HepG2 (cell line): ENCODE measurements around the gene SYVN1. TPM values are rescaled to one million over a fixed set of nuclear protein-coding genes. Genes with fewer than 3 reads are reported as not detected.

ENCODE experiments used
- ATF3 ChIP-seq: sonication (generic); formaldehyde crosslinking; IDR thresholded peaks from 2 replicates; pipeline ENCODE4 v1.4.0; 2020; ENCODE audit warnings: missing genetic modification reagents
- CHD2 ChIP-seq: IDR thresholded peaks from 2 replicates; pipeline ENCODE4 v1.6.1; 2011; ENCODE audit warnings: low read depth, low read length, improper control_type of control experiment
- DDIT3 ChIP-seq: sonication (generic); formaldehyde crosslinking; IDR thresholded peaks from 2 replicates; pipeline ENCODE4 v1.4.0; 2020; ENCODE audit warnings: mild to moderate bottlenecking, missing genetic modification reagents
- HNF1A ChIP-seq, 2 experiments: sonication (generic) in 1 of 2; formaldehyde crosslinking in 1 of 2; IDR thresholded peaks; 2 replicates each; pipeline versions ENCODE4 v1.4.0 to v1.6.1; 2016 to 2020; ENCODE audit warnings: borderline replicate concordance in 1 of 2, low read depth in 1 of 2, mild to moderate bottlenecking in 1 of 2, missing genetic modification reagents in 1 of 2
- HNF4G ChIP-seq, 2 experiments: sonication (generic) in 1 of 2; formaldehyde crosslinking in 1 of 2; IDR thresholded peaks; 2 replicates each; pipeline versions ENCODE4 v1.4.0 to v1.6.1; 2011 to 2020; ENCODE audit warnings: borderline replicate concordance in 2 of 2, low read depth in 2 of 2, mild to moderate bottlenecking in 2 of 2, low read length in 1 of 2, missing genetic modification reagents in 1 of 2, moderate library complexity in 1 of 2
- MIXL1 ChIP-seq: IDR thresholded peaks from 2 replicates; pipeline ENCODE4 v1.6.1; 2016
- NFATC3 ChIP-seq: sonication (generic); formaldehyde crosslinking; IDR thresholded peaks from 2 replicates; pipeline ENCODE4 v1.5.1; 2020; ENCODE audit warnings: mild to moderate bottlenecking, missing genetic modification reagents
- RBM22 ChIP-seq: fragments of 200-400 bp; formaldehyde crosslinking; optimal IDR thresholded peaks from 2 replicates; pipeline ENCODE3; 2017; ENCODE audit warnings: mild to moderate bottlenecking, low read length, moderate library complexity
- TARDBP ChIP-seq: sonication (generic); formaldehyde crosslinking; IDR thresholded peaks from 2 replicates; pipeline ENCODE4 v1.8.0; 2022; ENCODE audit warnings: mild to moderate bottlenecking, missing genetic modification reagents
- TFE3 ChIP-seq: IDR thresholded peaks from 2 replicates; pipeline ENCODE4 v1.6.1; 2016
- U2AF2 ChIP-seq: fragments of 200-400 bp; formaldehyde crosslinking; IDR thresholded peaks from 2 replicates; pipeline ENCODE4 v1.6.1; 2017; ENCODE audit warnings: low read depth, mild to moderate bottlenecking, low read length
- UBTF ChIP-seq: sonication (generic); formaldehyde crosslinking; IDR thresholded peaks from 2 replicates; pipeline ENCODE4 v1.4.0; 2020; ENCODE audit warnings: mild to moderate bottlenecking, missing genetic modification reagents
- ZC3H4 ChIP-seq: sonication (generic); formaldehyde crosslinking; IDR thresholded peaks from 2 replicates; pipeline ENCODE4 v1.4.0; 2020; ENCODE audit warnings: missing genetic modification reagents, borderline replicate concordance
- ZFP1 ChIP-seq: IDR thresholded peaks from 2 replicates; pipeline ENCODE4 v1.6.1; 2016
- ZNF598 ChIP-seq: sonication (generic); formaldehyde crosslinking; IDR thresholded peaks from 2 replicates; pipeline ENCODE4 v1.5.1; 2020; ENCODE audit warnings: mild to moderate bottlenecking, missing genetic modification reagents, borderline replicate concordance
- ZNF75D ChIP-seq: sonication (generic); formaldehyde crosslinking; IDR thresholded peaks from 2 replicates; pipeline ENCODE4 v1.8.1; 2023; ENCODE audit warnings: missing genetic modification reagents, mild to moderate bottlenecking, borderline replicate concordance
- ZNF841 ChIP-seq: sonication (generic); formaldehyde crosslinking; IDR thresholded peaks from 2 replicates; pipeline ENCODE4 v1.8.1; 2023; ENCODE audit warnings: missing genetic modification reagents, borderline replicate concordance
- ZSCAN22 ChIP-seq: sonication (generic); formaldehyde crosslinking; IDR thresholded peaks from 2 replicates; pipeline ENCODE4 v1.4.0; 2020; ENCODE audit warnings: mild to moderate bottlenecking, missing genetic modification reagents
- ZSCAN30 ChIP-seq: sonication (generic); formaldehyde crosslinking; IDR thresholded peaks from 2 replicates; pipeline ENCODE4 v1.5.0; 2020; ENCODE audit warnings: mild to moderate bottlenecking, missing genetic modification reagents
- polyA plus RNA-seq, 8 experiments: library from polyadenylated mRNA; depleted of rRNA in 3 of 8; stranded (reverse) in 7 of 8; unstranded in 1 of 8; fragments of >200 nt; fragmentation: Illumina TruSeq in 4 of 8; extraction: Trizol in 4 of 8; gene quantifications; 2 replicates each; pipeline versions ENCODE4 v1.2.1 to v1.2.3, GENCODE V29; 2011 to 2016; ENCODE audit warnings: low read depth in 4 of 8, missing spikeins in 1 of 8, mixed read lengths in 1 of 8; ENCODE audit not compliant: insufficient read depth in 1 of 8
- total RNA-seq, 5 experiments: library from RNA; depleted of rRNA; stranded (reverse); fragments of >200 nt; fragmentation: Illumina TruSeq; extraction: Trizol; gene quantifications; 2 replicates each; pipeline ENCODE4 v1.2.3, GENCODE V29; 2016; ENCODE audit warnings: low read depth in 1 of 5

The SYVN1 gene
- total and polyA plus RNA-seq, 2 of the 13 experiments (the other 11 are each of a cell fraction or from before 2014, with no cell fraction given), result 10.3 to 22.5 TPM

- no peak for TF ChIP-seq HNF1A (IDR thresholded peaks at IDR 0.05; ENCODE audit: low read depth)
- peak; percentile 66; the same call in 1 of the 2 replicates for TF ChIP-seq HNF1A (CRISPR knock-in tag; IDR thresholded peaks at IDR 0.05; ENCODE audit: borderline replicate concordance)
- TF ChIP-seq ZNF841 (CRISPR knock-in tag), result no peak
- peak; percentile 65; the same call in 1 of the 2 replicates for TF ChIP-seq HNF4G (IDR thresholded peaks at IDR 0.05; ENCODE audit: borderline replicate concordance, low read depth, low read length)
- TF ChIP-seq HNF4G (CRISPR knock-in tag; IDR thresholded peaks at IDR 0.05; ENCODE audit: borderline replicate concordance, low read depth), result no peak
- no peak for TF ChIP-seq ZC3H4 (CRISPR knock-in tag)
- 0 out of 2 replicates have a peak, but pooled peaks have one; percentile 32 for TF ChIP-seq TARDBP (CRISPR knock-in tag)
- TF ChIP-seq ZNF75D, result no peak
- TF ChIP-seq RBM22, result peak; percentile 66
- no peak for TF ChIP-seq DDIT3 (CRISPR knock-in tag)
- TF ChIP-seq U2AF2, result no peak
- peak; percentile 12; the same call in 1 of the 2 replicates for TF ChIP-seq TFE3 (CRISPR knock-in tag)
- TF ChIP-seq UBTF (CRISPR knock-in tag), result peak; percentile 100
- peak; percentile 62; the same call in 1 of the 2 replicates for TF ChIP-seq CHD2
- 0 out of 2 replicates have a peak, but pooled peaks have one; percentile 56 for TF ChIP-seq ZSCAN22 (CRISPR knock-in tag)
- TF ChIP-seq ATF3 (CRISPR knock-in tag), result peak; percentile 93
- TF ChIP-seq ZSCAN30 (CRISPR knock-in tag), result no peak
- TF ChIP-seq MIXL1, result 0 out of 2 replicates have a peak, but pooled peaks have one; percentile 6
- no peak for TF ChIP-seq NFATC3 (CRISPR knock-in tag)
- peak; percentile 39; the same call in 1 of the 2 replicates for TF ChIP-seq ZNF598 (CRISPR knock-in tag)
- no peak for TF ChIP-seq ZFP1 (CRISPR knock-in tag)
Measured at GRCh38 chr11:65117206-65118096, 16.9 kb downstream of the SYVN1 start, which contains the start of gene ZNHIT2 (continued).
